ENCODE data around the gene PEX11G. TPM values are rescaled to one million over a fixed set of nuclear protein-coding genes. Genes with fewer than 3 reads are reported as not detected.

The PEX11G gene
- total RNA-seq, 4 donors from 2014 or later, result 2.1 to 3.0 TPM; not detected in 2

DNA sequence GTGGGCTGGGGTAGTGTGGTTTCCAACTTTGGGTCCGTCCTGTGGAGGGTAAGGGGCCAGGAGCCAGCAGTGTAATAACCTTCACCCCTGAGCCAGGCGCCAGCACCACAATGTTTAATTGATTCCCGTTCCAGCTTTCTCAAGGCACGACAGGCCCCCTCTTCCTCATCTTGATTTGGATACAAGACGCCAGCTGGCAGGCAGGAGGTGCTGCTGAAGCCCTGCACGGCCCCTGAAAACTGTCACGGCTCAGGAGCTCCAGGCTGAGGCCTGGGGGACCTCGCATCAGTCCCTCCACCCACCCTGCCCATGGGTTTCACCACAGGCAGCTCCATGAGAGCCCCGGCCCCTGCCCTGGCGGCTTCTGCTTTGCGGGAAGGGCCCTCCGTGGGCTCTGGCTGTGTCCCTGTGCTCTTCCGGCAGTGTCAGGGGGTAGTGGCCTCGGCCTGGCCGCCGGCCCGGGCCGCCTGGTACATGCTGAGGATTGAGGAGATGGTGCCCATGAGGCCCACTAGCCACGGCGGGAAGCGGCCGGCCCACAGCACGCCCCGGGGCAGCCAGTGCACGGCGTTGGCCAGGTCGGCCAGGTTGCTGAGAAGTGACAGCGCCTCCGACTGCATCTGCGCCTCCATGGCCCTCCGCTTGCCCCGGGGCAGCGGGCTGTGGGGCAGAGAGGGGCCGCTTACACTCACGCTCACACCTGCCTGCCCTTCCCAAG is 11.9 kb downstream of the PEX11G start:
- intact Hi-C loops (cut with DNase I; ENCODE audit: low total_unique reads), result no loop called here
- TF ChIP-seq CTCF (IDR thresholded peaks at IDR 0.05), result no peak
- TF ChIP-seq POLR2A (IDR thresholded peaks at IDR 0.05), result no peak

DNA sequence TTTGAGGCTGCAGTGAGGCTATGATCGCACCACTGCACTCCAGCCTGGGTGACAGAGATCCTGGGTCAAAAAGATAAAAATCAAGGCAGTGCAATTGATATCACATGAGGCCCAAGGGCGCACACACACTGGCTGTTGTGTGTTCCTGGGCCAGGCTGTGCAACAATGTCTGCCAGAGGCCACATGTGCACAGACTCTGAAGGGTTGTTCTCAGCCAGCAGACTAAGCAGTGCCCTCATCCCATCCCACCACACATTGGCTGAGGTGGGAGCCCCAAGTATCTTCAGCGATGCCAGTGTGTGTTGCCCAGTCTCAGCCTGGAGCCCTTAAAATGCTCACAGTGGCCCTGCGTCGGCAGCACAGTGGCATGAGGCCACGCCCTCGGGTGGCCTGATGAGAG is 12.6 kb downstream of the PEX11G start:
- no peak for DNase-seq
- Histone ChIP-seq H3K9me3 (no peaks in the 10 kb centered on the region), H3K4me1 (no peaks in the 10 kb centered on the region), H3K27me3 (no peaks in the 10 kb centered on the region), H3K27ac (no peak overlapping the region), H3K36me3 (no peaks in the 10 kb centered on the region), H3K4me3 (no peak overlapping the region)
- intact Hi-C loops (cut with DNase I; ENCODE audit: low total_unique reads), result no loop called here
- TF ChIP-seq POLR2A (IDR thresholded peaks at IDR 0.05) (no peak), CTCF (IDR thresholded peaks at IDR 0.05) (no peak)

More for the DNA sequence above, 11.9 kb downstream of the PEX11G start:
- Histone ChIP-seq H3K4me1 (no peaks in the 10 kb centered on the region), H3K27ac (no peak overlapping the region), H3K4me3 (no peak overlapping the region), H3K36me3 (no peaks in the 10 kb centered on the region), H3K27me3 (no peaks in the 10 kb centered on the region), H3K9me3 (no peaks in the 10 kb centered on the region)
- no peak for DNase-seq

DNA sequence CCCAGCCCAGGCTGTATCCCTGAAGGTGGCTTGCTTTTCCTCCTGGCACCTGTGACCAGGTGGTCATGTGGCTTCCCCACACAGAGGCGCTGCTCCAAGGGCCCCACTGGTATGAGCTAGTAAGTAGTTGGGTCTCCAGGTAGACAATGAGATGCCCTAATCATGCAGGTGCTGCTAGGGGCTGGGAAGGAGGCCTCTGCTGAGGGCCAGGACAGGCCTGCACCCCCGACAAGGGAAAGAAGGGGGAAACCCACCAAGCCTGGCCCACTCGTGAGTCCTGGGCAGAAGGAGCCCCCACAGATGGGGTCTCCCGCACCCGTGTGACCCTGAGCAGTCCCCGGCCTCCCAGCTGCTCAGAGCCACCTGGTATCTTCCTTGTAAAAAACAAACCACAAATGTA is 13.2 kb downstream of the PEX11G start:
- no peaks in the 10 kb centered on the region for H3K9me3 ChIP-seq
- H3K27ac ChIP-seq, result no peak overlapping the region
- no peaks in the 10 kb centered on the region for H3K36me3 ChIP-seq
- H3K4me3 ChIP-seq, result no peak overlapping the region
- intact Hi-C loops (cut with DNase I; ENCODE audit: low total_unique reads), result no loop called here
- no peak for DNase-seq
- no peak for TF ChIP-seq POLR2A (IDR thresholded peaks at IDR 0.05)
- no peak for TF ChIP-seq CTCF (IDR thresholded peaks at IDR 0.05)
- H3K27me3 ChIP-seq, result no peaks in the 10 kb centered on the region
- no peaks in the 10 kb centered on the region for H3K4me1 ChIP-seq

DNA sequence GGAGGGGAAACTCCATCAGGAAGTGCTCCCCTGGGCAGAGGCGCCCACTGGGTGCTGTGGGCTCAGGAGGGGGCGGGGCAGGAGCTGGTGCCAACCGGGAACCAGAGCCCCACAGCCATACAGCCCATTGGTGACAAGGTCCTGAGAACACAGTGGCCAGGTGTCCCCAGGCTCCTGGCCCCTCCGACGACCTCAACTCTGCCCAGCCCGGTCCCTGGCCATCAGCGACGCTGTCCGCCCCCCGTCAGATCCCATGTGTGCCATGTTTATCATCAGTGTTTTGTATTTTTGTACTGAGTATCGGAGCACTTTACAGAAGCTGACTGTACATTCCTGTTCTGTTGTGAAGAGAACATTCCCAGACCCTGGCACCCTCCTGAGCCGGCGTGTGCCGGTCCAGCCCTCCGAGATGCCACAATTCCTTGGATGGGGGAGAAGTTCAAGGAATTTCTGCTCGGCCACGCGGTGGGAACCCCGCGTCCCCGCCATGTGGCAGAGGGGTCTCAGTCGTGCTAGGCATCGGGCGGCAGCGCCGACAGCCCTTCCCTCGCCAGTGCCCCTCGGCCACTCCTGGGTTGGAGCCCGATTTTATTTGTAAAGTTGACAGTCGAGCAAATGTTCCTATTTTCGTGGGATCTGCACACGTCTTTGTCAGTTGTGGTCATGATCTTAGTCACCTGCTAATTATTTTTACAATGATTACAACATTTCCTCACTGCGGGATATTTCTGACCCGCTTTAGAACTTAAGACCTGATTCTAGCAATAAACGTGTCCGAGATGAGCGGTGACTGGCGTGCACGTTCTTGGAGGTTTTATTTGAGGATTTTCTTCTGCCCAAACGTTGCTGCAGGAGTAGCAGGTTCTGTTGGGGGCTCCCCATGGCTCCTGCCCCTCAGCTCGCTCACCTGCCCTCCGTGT is 16.9 kb downstream of the PEX11G start:
- Histone ChIP-seq H3K9me3 (no peaks in the 10 kb centered on the region), H3K27me3 (no peaks in the 10 kb centered on the region), H3K36me3 (no peaks in the 10 kb centered on the region), H3K27ac (no peak overlapping the region), H3K4me1 (no peaks in the 10 kb centered on the region), H3K4me3 (no peak overlapping the region)
- TF ChIP-seq CTCF (IDR thresholded peaks at IDR 0.05) (no peak), POLR2A (IDR thresholded peaks at IDR 0.05) (no peak)
- intact Hi-C loops (cut with DNase I; ENCODE audit: low total_unique reads), result no loop called here
- DNase-seq, result no peak
